Ishikawa (cell line): ENCODE results near the gene ALDH3B2.

Experiments
- CEBPB ChIP-seq: IDR thresholded peaks from 2 replicates; pipeline ENCODE4 v1.6.1; 2012
- CREB1 ChIP-seq: IDR thresholded peaks from 2 replicates; pipeline ENCODE4 v1.6.1; 2012; ENCODE audit warnings: low read depth
- EGR1 ChIP-seq: IDR thresholded peaks from 2 replicates; pipeline ENCODE4 v1.6.1; 2012
- EP300 ChIP-seq: IDR thresholded peaks from 2 replicates; pipeline ENCODE4 v1.6.1; 2012; ENCODE audit warnings: borderline replicate concordance
- FOXM1 ChIP-seq: IDR thresholded peaks from 2 replicates; pipeline ENCODE4 v1.6.1; 2012; ENCODE audit warnings: low read depth, borderline replicate concordance
- NFIC ChIP-seq: IDR thresholded peaks from 2 replicates; pipeline ENCODE4 v1.6.1; 2012
- RAD21 ChIP-seq: IDR thresholded peaks from 2 replicates; pipeline ENCODE4 v1.6.1; 2012; ENCODE audit warnings: low read depth
- TAF1 ChIP-seq: IDR thresholded peaks from 2 replicates; pipeline ENCODE4 v1.6.1; 2012; ENCODE audit warnings: low read depth, mild to moderate bottlenecking
- TCF12 ChIP-seq: IDR thresholded peaks from 2 replicates; pipeline ENCODE4 v1.6.1; 2012; ENCODE audit warnings: low read depth
- TEAD4 ChIP-seq: IDR thresholded peaks from 2 replicates; pipeline ENCODE4 v1.6.1; 2012
- YY1 ChIP-seq: IDR thresholded peaks from 2 replicates; pipeline ENCODE4 v1.6.1; 2012; ENCODE audit warnings: low read depth
- ZBTB7A ChIP-seq: IDR thresholded peaks from 2 replicates; pipeline ENCODE4 v1.6.1; 2012; ENCODE audit warnings: low read depth
- TF ChIP-seq, protein P1 (sequence below): IDR thresholded peaks from 2 replicates; pipeline ENCODE4 v1.6.1; 2012; ENCODE audit warnings: low read depth, mild to moderate bottlenecking
- TF ChIP-seq, protein P2 (sequence below): IDR thresholded peaks from 2 replicates; pipeline ENCODE4 v1.6.1; 2012
- TF ChIP-seq, protein P3 (sequence below): IDR thresholded peaks from 2 replicates; pipeline ENCODE4 v1.6.1; 2012

Gene ALDH3B2

DNA sequence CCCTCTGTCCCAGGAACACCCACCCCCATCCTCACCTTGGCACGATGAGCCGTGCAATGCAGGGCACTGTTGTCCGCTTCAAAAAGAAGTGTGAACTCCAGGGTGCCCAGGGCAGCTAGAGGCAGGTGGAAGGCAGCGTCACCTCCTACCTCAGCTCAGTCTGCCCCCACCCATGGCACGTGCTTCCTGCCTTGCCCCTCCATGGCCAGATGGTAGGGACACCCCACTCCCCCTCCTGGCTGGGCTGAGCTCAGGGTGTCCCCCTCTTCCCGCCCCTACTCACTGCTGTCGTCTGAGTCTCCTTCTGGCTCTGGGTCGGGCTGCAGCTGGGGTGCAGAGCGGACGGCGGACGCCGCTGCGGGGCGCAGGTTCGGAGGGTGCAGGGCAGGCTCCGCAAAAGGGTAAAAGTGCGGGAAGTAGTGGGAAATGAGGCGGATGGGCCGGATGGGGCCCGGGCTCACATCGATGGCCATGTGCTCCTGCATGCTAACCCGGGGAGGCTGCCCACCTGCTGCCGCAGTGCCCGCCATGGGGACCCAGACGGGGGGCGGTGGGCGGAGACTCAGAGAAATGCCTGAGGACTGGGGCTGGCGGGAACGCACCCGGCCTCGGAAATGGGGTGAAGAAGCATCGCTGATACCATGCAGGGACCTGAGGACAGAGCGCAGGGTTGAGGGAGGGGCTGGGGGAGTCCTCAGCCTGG lies 58.5 kb downstream of the ALDH3B2 start:
- no peak for TF ChIP-seq EGR1

DNA sequence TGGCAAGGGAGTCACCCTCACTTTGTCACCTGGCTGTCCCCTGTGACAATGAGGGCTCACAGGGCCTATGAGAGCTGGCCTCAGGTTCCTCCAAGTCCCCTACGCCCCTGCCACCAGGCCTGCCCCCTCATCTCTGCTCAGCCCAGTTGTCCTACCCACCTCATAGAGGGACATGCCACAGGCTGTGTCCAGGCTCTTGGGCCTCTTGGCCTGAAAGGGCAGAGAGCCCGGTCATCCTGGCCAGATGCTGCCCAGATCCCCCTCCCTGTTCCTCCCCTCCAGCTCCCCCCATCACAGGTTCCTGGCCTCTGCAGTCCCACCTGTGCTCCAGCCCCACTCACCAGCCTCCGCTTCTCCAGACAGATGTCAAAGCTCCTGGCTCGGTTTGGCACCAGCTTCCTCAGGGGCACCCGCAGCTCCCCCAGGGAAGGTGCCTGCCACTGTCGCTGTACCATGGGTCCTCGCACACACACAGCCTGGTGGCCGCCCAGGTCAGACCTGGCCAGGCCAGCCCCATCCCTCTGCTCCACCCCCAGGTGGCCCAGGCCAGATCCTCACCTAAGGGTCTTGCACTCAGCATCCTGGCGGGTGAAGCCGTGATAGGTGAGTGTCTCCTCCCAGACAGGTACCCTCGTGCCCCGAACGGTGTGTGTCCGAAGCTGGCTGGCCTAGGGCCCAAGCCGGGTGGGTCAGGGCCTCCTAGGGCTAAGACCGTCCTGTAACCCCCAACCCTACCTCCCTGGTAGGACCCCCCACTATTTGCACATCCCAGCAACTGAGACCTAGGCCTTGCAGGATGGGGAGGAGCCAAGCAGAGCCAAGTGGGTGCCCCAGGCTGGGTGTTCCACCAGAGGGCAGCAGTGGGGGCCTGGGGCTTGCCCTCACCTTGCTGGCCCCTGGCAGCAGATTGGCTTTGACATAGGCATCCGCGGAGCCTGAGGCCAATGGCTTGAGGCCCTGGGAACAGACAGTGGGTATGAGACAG lies 59.4 kb downstream of the ALDH3B2 start:
- TF ChIP-seq TAF1 (no peak), RAD21 (peak; percentile 40; the same call in 1 of the 2 replicates)

DNA sequence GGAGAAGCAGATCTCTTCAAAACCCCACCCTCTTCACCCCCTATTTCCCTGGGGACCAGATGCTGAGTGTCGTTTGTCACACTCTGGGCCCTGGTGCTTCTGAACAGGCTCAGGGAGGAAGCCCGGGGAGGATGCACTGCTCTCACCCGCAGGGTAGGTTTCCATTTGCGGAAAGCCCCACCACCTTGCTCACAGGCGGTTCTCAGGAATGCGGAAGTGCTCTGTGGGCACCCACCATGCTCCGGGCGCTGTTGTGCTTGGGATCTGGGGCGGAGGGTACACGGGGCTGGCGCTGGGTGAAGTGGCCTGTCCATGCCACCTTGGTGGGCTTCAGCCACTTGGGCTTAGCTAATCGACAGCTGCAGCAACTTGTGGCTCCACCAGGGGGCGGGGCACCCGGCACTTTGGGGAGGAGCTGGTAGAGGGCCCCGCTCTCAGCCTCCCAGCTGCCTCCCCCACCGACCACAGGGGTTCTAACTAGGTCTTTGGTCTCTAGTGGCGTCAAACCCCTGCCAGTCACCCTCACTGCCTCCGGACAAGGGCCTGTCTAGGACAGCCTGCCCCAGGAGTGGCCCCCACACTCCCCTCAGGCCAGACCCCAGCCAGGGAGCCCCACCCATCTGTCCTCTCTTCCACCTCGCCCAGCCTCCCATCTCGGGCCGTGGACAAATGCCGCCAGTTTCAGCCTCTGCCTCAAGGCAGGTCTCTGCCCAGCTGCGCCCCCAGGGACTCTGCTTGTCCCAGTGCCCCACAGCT lies 60.3 kb downstream of the ALDH3B2 start:
- TF ChIP-seq TAF1 (no peak), EP300 (no peak), CREB1 (no peak), CEBPB (no peak), EGR1 (no peak), NFIC (no peak), TCF12 (no peak), RAD21 (no peak), FOXM1 (no peak), YY1 (no peak)
- TF ChIP-seq, protein P1, sequence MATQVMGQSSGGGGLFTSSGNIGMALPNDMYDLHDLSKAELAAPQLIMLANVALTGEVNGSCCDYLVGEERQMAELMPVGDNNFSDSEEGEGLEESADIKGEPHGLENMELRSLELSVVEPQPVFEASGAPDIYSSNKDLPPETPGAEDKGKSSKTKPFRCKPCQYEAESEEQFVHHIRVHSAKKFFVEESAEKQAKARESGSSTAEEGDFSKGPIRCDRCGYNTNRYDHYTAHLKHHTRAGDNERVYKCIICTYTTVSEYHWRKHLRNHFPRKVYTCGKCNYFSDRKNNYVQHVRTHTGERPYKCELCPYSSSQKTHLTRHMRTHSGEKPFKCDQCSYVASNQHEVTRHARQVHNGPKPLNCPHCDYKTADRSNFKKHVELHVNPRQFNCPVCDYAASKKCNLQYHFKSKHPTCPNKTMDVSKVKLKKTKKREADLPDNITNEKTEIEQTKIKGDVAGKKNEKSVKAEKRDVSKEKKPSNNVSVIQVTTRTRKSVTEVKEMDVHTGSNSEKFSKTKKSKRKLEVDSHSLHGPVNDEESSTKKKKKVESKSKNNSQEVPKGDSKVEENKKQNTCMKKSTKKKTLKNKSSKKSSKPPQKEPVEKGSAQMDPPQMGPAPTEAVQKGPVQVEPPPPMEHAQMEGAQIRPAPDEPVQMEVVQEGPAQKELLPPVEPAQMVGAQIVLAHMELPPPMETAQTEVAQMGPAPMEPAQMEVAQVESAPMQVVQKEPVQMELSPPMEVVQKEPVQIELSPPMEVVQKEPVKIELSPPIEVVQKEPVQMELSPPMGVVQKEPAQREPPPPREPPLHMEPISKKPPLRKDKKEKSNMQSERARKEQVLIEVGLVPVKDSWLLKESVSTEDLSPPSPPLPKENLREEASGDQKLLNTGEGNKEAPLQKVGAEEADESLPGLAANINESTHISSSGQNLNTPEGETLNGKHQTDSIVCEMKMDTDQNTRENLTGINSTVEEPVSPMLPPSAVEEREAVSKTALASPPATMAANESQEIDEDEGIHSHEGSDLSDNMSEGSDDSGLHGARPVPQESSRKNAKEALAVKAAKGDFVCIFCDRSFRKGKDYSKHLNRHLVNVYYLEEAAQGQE: no peak
- TF ChIP-seq, protein P2, sequence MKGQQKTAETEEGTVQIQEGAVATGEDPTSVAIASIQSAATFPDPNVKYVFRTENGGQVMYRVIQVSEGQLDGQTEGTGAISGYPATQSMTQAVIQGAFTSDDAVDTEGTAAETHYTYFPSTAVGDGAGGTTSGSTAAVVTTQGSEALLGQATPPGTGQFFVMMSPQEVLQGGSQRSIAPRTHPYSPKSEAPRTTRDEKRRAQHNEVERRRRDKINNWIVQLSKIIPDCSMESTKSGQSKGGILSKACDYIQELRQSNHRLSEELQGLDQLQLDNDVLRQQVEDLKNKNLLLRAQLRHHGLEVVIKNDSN: no peak
- TF ChIP-seq, protein P3, sequence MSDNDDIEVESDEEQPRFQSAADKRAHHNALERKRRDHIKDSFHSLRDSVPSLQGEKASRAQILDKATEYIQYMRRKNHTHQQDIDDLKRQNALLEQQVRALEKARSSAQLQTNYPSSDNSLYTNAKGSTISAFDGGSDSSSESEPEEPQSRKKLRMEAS: no peak

DNA sequence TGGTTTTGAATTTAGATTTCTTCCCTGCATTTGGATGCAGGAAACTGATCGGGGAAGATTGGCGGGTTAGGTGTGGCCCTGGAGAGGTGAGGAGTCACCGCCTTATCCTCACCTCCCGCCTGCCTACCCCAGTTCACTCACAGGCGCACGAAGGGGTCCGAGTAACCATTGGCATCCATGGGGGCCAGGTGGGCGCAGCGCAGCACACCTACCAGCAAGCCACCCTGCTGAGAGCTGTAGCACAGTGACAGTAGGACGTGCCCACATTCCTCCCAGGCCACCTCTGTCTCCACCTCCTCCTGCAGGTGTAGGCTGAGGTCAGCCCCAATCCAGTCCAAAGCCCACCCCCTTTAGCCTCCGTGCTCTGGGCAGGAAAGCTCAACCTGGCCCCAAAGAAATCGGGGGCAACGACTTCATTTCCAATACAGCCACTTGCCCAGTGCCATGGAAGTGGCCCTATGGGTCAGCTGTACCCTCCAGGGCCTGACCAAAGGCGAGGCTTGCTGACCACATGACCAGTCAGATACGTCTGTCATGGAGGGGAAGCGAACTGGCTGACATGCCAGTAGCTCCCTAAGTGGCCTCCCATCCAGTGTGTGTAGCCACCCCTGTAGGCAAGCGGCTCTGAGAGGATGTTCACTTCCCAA lies 61.0 kb downstream of the ALDH3B2 start:
- no peak for TF ChIP-seq TEAD4
- TF ChIP-seq TCF12: no peak
- TF ChIP-seq RAD21: no peak
- TF ChIP-seq FOXM1: no peak

DNA sequence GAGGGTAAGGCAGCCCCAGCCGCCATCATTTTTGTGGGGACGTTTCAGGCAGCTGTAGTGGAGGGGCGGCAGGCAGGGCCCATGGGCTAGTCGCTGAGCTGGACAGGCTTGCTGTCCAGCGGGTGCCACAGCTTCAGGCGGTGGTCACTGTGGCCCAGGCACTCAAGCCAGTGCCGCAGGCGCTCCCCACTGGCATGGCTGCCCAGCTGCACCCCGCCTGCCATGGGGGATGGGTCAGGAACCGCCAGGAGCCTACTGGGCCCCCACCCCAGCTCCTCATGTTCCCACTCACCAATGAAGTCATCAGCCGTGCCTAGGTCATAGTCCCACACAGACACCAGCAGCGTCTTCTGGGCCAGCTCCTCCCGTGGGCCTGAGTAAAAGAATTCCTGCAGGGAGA lies 61.7 kb downstream of the ALDH3B2 start:
- TF ChIP-seq TEAD4 (no peak), TCF12 (no peak), ZBTB7A (no peak), CEBPB (no peak), RAD21 (no peak), NFIC (no peak), EP300 (no peak), YY1 (no peak), EGR1 (no peak), CREB1 (no peak), TAF1 (no peak), FOXM1 (no peak)
- TF ChIP-seq, protein P1: no peak
- TF ChIP-seq, protein P3: no peak
- TF ChIP-seq, protein P2: no peak
